Upper lobe of left lung (tissue), 4 donors: ENCODE data around the gene SCAMP1.

Experiments
- EP300 ChIP-seq, 4 donors: sonication (generic); formaldehyde crosslinking; IDR thresholded peaks; one replicate each; pipeline ENCODE4 v1.5.1; 2017; ENCODE audit warnings: antibody characterized with exemption in 4 of 4, control low read depth in 2 of 4
- POLR2A ChIP-seq, 4 donors: fragments of 450-650 bp; IDR thresholded peaks; one replicate each; pipeline ENCODE4 v1.5.1; 2016 to 2017; ENCODE audit warnings: antibody characterized with exemption in 4 of 4, mild to moderate bottlenecking in 2 of 4
- TF ChIP-seq, protein P1 (sequence below), 6 experiments: fragments of 450-650 bp in 4 of 6; fragments of 200-600 bp in 2 of 6; sonication (generic) in 2 of 6; IDR thresholded peaks; one replicate each; pipeline ENCODE4 v1.5.1; 2016 to 2019; ENCODE audit warnings: antibody characterized with exemption in 6 of 6

GRCh38 chr5:78471896-78472295, 111.5 kb downstream of the SCAMP1 start:
- TF ChIP-seq EP300 (IDR thresholded peaks at IDR 0.05), result no peak
- TF ChIP-seq, protein P1, sequence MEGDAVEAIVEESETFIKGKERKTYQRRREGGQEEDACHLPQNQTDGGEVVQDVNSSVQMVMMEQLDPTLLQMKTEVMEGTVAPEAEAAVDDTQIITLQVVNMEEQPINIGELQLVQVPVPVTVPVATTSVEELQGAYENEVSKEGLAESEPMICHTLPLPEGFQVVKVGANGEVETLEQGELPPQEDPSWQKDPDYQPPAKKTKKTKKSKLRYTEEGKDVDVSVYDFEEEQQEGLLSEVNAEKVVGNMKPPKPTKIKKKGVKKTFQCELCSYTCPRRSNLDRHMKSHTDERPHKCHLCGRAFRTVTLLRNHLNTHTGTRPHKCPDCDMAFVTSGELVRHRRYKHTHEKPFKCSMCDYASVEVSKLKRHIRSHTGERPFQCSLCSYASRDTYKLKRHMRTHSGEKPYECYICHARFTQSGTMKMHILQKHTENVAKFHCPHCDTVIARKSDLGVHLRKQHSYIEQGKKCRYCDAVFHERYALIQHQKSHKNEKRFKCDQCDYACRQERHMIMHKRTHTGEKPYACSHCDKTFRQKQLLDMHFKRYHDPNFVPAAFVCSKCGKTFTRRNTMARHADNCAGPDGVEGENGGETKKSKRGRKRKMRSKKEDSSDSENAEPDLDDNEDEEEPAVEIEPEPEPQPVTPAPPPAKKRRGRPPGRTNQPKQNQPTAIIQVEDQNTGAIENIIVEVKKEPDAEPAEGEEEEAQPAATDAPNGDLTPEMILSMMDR (IDR thresholded peaks at IDR 0.05), result no peak
- no peak for TF ChIP-seq POLR2A (IDR thresholded peaks at IDR 0.05)
